IPS-NIHi7 (cell line): ENCODE results near the gene NF2.

Experiments used
- DNase-seq: peaks from one replicate; pipeline ENCODE4 v3.0.0; 2012; ENCODE audit warnings: mixed read lengths; ENCODE audit errors: extremely low spot score

The NF2 gene

DNA sequence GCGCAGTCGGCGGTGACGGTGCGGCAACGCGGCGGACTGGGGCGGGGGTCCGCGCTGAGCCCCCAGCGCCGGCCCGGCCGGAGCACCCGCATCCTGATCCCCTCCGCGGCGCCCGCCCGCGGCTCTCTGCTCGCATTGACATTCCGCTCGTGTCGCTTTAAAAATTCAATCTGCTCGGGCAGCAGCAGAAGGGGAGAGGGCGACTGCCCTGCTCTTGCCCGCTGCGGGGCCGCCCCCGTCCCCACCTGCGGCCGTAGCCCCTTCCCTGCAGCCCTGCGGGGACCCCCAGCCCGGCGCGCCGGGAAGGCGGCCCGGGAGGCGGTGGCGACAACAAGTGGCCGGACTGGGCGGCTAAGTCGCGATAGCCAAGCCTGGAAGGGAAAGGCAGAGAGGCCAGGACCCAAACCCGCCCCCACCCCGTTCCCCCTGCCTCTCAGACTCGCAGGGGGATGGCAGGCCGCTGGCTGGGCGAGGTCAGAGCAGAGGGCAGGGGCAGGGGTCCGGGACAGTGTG is 117.4 kb downstream of the NF2 start:
- DNase-seq: no peak

DNA sequence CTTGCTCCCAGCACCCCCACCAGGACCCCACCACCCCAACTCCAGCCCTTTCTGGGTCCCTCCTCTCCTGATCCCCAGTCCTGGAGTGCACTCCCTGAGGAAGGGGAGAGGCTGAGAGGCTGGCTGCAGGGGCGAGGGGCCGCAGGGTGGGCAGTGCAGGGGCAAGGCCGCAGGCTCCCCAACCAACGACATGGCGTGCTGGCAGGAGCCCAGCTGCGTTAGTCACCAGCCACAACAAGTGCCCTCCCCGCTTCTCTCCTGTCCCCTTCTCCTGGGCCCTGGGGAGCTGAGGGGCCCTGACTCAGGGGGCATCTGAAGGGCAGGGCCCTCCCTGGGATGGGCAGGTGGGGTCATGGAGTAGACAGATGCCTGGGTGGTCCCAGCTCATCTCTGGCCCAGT is 118.7 kb downstream of the NF2 start:
- DNase-seq: no peak

DNA sequence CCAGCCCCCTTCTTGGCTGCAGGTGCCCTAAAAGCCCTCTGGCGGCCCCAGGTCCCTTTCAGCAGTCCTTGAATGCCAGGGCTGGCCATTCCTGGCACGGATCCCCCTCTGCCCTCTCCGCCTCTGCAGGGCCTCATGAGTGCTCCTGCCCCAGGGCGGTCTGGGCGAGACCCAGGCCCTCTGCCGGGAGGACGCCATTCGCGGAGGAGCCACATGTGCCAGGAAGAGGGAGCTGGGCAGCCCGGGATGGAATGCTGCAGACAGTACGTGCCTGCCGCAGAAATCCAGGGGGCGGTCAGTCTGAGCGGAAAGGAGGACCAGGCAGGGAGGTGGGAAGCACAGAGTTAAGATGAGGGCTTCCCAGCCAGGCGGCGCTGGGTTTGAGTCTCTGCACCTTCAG is 119.2 kb downstream of the NF2 start:
- DNase-seq: no peak

DNA sequence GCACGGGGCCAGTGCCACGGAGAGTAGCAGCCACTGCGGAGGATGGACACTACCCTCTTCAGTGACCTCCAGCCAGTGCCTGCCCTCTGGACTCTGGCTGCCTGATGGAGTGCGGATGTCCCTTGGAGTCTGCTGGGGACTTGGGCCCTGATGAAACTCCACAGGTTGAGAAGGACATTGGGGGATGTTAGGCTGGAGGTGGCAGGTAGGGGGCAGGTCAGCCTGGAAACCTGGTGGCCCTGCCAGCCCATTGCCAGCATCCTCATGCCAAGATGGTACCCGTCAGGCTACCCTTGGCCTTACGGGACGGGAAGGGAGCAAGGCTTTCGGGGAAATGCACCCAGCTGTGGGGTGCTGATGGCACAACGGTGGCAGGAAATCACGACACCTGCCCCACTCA is 120.3 kb downstream of the NF2 start:
- no peak for DNase-seq

DNA sequence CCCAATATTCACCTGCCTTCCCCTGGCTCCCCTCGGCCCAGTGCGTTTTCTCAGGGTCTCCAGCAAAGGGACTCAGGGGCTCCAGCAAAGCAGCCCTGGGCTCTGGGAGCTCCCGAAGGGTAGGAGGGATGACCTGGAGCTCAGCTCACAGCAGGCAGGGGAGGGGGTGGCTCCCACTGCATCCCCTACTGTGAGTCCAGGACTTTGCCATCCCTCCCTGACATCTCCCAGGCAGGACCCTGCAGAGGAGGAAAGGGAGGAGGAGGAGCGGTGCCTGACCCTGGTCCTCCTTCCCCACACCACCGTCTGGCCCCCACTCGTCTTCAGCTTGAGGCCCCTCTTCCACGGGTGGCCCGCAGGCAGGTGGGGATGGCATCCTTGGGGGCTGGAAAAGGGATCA is 121.4 kb downstream of the NF2 start:
- no peak for DNase-seq

DNA sequence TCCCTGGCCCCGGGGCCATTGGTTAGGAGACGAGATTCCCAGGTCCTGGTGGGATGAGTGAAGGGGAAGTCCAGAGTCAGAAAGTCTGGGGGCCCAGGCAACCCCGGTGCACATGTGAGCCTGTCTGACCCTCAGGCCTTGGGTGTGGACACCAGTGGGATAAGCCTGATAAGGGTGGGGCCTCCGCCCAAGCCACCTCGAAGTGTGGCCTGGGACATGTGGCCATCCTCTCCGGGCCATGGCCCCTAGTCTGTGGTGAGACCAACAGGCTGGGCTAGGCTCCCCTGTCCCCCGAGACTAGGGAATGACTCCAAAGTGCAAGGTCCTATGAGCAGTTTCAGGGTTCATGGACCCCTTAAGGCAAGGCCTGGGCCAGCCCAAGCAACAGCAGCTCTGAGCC is 122.7 kb downstream of the NF2 start:
- no peak for DNase-seq

DNA sequence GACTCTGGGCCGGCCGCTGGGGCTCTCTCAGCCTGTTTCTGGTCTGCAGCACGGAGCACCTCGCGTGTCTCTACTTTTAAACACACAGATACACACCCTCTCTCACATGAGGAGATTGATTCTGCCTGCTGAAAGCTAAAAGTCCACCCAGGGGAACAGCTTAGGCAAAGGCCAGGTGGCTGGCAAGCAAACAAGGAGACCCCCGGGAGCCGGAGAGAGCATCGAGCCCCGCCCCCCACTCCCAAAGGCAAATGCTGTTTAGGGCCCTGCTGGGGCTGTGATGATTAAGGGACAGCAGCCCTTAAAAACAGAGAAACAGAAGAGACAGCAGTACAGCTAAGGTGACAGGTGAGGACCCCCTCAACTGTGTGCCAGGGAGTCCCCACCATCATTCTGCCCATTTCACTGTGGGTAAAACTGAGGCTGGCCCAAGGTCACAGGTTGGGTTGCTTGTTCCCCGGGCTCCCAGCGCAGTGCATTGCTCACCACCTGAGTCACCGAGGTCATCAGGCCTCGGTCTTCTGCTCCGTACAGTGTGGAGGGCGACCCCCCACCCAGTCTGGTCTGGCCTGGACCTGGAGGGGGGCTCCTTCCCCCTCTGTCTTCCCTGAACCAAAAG is 123.2 kb downstream of the NF2 start:
- DNase-seq: no peak

DNA sequence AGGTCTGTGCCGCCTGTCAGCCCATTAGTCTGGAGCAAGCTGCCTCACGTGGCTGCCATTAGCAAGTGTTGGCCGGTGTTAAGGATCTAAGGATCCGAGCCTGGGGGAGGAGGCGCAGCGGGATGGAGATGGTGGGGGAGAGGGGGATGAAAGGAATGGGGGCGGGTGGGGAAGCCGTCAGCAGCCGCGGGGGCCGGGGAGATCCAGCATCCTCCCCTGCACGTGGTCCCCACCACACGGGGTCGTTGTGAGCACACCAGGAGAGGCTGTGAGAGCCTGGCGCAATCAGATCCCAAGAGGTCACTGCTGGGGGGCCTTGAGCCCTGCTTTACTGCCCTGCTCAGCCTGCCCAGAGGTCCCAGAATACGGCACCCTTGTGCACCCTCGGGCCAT is 123.7 kb downstream of the NF2 start:
- DNase-seq: peak; percentile 92

DNA sequence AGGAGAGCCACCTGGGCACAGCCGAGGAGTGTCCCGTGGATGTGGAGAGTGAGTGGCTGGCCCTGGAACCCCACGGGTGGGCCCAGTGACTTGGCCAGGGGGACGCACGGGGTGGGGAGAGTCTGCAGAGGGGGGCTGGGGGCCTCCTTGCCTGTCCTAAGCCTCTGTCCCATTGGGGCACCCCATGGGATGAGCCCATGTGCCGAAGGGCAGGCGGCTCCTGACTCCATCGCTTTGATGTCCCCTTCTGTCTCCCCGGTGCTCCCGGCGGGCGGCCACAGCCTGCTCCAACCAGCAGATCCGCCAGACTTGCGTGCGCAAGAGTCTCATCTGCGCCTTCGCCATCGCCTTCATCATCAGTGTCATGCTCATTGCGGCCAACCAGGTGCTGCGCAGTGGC is 125.7 kb downstream of the NF2 start:
- DNase-seq: no peak

DNA sequence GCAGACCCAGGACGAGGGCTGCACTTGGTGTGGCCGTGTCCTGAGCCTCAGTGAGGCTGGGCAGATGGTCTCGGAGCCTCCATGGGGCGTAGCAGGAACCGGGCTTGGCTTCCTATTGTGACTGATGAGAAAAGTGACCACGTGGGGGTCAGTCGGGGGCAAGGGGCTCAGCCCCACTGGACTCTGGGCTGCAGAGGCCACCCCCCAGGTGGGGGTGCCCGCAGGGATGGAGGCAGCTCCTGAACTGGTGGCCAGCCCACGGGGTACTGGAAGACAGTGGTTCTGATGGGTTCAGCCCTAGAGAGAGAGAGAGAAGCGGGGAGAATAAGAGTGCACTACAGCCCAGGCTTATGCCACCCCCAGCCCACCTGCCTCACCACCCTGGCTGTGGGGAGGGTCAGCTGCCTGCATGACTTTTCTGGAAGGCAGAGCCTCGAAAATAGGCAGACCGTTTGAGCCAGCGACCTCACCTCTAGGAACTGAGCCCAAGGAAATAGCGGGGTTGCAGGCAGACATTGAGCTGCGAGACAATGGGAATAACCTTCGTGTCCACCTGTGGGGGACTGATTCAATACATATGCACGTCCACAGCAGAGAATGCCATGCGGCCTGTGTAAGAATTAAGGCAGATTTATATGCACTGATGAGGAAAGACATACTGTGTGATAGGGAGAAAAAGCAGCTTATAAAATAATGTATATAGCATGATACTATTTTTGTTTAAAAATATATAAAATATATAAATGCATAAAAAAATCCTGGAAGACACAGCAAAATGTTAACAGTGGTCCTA is 127.8 kb downstream of the NF2 start:
- no peak for DNase-seq

DNA sequence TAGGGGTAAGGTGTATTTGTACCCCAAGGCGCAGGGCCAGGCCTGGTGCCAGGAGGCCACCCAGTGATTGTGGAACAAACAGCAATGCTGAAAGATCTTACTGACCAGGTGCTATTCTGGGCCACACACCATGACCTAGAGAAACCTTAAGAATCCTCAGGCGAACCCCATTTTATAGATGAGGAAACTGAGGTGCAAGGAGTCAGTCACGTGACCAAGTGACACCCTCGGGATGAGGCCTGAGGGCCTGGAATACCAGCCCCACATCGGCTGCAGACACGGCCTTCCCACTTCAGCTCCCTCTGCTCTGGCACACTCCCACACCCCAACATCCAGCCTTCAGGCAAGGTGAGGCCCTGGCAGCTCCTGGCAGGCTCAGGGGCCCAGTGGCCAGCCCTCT is 129.4 kb downstream of the NF2 start:
- no peak for DNase-seq

DNA sequence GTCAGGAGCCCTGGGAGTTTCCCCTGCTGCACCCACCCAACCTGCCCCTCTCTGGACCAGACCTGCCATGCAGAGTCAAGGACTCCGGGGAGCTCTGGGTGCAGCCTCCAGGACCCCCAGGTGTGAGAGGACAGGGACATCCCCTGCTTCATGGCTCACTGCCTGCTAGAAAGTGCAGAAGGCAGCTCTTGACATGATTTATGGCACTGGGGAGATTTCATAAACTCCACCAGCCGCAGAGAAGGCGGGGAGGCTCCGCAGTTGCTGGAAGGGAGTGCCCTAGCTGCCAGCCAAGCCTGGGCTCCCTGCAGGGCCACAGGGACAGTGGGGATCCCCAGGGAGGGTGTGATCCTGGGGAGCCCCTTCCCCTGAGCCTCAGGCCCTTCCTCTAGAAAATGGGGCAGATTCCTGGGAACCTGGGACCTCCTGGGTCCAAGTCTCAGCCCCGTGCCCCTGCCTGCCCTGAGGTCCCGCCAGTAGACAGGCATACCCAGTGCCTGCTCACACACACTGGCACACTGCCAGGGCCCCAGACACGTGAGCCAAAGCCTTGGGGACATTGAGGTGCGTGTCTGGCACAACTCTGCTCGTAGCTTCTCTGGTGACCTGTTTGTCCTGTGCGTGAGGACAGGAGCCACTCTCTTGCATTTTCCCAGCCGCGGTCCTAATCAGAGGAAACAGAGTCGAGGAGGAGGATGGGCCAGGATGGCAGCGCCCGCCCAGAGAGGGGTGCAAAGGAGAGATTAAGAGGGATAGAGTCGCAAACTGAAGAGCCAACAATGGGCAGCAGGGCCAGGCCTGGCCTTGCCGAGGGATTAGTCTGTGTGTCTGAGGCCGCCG is 130.1 kb downstream of the NF2 start:
- no peak for DNase-seq

DNA sequence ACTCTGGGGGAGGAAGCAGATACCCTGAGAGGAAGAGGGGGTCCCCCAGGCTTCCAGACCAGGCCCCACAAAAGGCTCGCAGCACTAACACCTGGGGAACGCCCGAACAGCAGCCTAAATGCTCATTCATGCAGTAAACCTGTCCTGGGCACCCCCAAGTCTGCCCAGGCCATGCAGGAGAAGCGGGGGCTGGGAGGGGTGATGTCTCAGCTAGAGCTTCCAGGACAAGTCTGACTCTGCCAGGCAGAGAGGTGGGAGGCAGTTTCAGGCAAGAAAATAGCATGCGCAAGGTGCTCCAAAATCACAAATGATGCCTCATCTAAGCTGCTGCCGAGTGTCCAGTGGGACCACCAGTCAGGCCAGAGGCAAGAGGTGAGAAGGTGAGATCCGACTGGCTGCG is 131.0 kb downstream of the NF2 start:
- DNase-seq: no peak

DNA sequence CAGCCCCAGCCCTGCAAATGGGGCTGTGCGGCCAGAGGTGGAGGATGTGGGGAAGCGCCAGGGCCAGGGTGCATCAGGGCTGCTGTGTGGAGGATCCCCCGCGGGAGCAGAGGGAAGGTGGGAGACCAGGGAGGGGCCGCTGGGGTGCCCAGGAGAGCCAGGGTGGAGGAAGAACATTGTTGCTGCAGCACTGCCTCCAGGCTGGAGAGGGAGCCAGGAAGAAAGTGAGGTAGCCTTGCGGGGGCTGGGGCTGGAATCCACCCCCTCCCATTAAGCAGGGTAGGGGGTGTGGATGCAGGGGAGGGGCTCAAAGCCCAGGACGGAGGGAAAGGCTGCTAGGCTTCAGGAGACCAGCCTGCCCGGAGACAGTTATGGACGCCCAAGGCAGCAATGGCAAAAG is 131.4 kb downstream of the NF2 start:
- peak; percentile 83 for DNase-seq

DNA sequence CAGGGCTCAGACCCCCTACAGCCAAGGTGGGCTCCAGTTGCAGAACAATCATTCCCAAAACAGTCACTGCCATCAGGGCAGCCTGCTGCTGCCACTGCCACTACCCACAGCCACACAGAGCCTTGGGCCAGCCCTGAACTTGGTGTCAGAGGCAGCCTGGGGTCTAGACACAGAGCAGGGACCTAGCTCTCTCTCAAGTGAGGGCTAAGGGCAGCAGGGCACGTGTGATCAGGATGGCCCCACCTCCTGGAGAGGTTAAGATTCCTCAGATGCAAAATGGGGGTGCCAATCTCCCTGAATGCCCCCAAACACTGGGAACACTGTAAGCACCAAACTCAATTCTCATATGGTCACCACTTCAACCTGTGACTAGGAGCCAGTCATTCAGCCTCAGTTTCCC is 132.0 kb downstream of the NF2 start:
- DNase-seq: no peak

DNA sequence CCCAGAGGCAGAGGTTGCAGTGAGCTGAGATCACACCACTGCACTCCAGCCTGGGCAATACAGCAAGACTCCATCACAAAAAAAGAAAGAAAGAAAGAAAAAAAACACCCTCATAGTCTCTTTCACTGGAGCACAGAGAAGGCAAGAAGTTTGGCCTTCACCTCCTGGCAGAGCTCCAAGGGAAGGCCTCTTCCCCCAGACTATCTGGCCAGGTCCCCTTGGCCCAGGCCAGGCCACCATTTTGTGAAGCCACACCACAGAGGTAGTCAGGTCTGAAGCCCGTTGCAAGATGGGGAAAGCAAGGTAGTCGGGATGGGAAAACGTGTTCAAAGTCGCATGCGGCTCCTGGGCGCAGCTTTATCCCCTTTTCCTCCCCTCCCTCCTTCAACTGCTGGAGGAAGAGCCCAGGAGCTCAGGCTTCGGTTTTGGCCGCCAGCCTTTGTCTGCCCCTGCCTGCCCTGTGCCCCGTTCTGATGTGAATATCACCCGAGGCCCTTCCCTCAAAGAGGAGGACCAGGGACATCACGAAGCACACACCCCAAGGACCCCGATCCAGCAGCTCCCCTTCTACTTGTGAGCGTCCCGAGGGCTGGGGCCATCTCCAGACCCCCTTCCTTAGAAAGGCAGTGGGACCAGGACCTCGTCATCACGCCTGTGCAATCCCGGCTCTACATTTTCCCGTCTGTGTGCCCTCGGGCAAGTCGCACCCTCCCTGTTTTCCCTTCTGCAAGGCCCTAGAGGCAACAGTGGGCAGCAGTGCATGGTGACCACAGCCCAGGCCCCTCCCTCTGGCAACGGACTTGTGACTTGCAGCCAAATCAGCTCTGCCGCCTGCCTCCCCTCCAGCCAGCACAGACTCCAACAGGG is 134.1 kb downstream of the NF2 start:
- DNase-seq: no peak

DNA sequence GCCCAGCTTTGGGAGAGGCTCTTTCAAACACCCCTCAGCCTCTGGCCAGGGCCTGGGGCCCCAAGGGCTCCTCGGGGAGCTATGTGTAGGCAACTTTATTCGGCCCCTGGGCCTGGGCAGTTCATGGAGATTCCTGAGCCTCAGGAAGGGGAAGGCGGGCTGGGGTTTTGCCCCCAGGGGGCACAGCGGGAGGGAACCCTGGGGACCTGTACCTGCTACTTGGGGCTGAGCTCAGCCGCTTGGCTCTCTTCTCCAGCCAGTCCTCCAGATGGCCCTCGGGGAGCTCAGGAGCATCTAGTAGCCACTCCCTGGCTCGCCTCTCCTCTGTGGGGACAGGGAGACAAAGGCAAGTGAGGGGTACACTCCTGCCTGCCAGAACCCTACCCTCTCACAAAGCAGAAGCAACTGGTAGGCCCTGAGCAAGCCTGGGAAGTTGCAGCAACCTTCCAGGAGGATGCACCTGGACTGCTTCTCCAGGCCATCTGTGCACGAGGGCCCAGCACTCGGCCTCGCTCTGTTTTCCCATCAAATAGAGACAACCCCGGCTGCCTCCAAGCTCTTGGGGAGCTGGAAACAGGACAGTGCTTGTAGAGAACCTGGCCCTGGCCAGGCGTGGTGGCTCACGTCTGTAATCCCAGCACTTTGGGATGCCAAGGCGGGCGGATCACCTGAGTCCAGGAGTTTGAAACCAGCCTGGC is 134.8 kb downstream of the NF2 start:
- DNase-seq: no peak

DNA sequence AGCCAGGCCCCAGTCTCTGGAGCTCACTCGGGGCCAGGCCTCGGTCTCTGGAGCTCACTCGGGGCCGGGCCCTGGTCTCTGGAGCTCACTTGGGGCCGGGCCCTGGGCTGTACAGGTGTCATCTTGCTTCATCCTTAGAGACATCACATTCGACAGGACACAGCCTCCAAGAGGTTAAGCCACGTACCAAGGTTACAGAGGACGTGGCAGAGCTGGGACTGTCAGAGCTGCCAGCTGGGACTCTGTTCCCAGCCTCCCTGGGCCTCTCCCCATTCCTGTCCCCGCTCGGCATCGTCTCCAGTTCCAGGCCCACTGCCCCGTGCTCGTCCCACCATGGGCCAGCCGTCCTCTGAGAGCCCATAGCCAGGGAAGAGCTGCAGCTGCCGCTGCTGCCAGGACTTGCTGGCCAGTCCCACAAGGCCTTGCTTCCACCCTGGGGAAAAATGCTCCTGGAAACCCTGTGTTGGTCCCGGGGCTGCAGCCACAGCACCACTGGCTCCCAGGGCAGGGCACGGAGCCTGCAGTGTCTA is 136.0 kb downstream of the NF2 start:
- no peak for DNase-seq

DNA sequence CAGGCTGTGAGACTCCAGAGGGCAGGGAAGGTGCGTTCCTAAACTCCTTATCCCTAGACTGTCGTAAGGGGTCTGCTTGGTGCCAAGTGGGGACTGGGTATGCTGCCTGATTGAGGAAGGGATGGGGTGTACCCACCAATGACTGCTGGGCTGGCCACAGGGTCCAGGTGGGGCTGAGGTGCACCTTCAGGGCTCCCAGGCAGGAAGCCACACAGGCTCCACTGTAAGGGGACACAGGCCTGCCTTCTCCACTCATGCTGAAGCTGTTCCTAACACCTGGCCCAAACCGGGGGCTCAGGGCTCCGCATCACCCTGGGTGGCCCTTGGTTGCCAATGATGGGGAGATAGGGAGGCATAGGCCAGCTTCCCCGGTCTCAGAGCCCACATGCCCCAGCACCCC is 136.8 kb downstream of the NF2 start:
- no peak for DNase-seq

DNA sequence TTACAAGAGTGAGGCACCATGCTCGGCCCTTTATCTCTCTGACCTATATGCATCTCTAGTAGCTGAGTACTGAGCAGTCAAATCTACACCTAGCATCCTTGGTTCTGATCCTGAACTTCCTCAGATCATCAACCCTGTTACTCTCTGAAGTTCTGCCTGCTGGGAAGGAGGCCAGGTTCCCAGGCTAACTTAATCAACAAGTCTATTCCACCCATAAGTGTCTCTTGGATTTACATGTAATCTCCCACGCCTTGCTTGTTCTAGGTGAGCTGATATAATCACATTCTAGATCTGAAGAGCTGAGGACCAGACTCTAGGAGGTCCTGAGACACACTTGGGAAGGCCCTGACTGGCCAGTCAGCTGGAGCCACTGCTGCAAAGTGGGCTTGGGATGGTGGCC is 138.5 kb downstream of the NF2 start:
- DNase-seq: no peak

DNA sequence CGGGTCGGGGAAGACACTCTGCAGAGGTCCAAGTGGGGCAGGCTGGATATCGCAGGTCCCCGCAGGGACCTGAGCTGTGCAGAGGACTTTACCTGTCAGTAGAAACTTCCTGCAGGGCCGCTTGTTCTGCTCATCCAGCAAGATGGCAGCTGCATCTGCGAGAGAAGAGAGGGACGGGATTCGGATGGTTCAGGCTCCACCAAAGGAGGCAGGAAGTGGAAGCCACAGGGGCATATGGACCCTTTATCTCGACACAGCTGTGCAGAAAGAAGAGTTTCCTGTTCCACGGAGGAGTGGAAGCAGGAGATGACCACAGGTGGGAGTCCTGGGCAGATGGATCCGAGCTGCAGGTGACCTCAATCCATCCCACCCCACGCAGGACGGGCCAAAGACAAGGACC is 138.9 kb downstream of the NF2 start:
- DNase-seq: no peak
